GM12892 (cell line): ENCODE measurements around the gene RGS1.

Experiments
- DNase-seq: peaks from one replicate; pipeline ENCODE4 v3.0.0; 2011; ENCODE audit not compliant: insufficient read length
- FAIRE-seq: peaks from 2 replicates; lab custom pipeline; 2011; peaks lifted over from hg19 to GRCh38; lab: Jason Lieb, UNC
- POLR2A ChIP-seq: IDR thresholded peaks from 2 replicates; pipeline ENCODE4 v1.6.1; 2011; ENCODE audit warnings: low read depth, low read length, control low read depth
- POLR2AphosphoS5 ChIP-seq: IDR thresholded peaks from 2 replicates; pipeline ENCODE4 v1.6.1; 2011; ENCODE audit warnings: low read depth, low read length, control low read depth
- TAF1 ChIP-seq: IDR thresholded peaks from 2 replicates; pipeline ENCODE4 v1.6.1; 2011; ENCODE audit warnings: low read depth, mild to moderate bottlenecking, control low read depth, low read length, borderline replicate concordance

RGS1 gene

GRCh38 chr1:192557841-192558595 lies 17.6 kb upstream of the RGS1 start:
- TF ChIP-seq TAF1 (no peak), POLR2AphosphoS5 (no peak), POLR2A (peak; percentile 33; the same call in 1 of the 2 replicates)
- FAIRE-seq (peak; percentile 90), DNase-seq (no peak)

GRCh38 chr1:192559115-192560006 lies 16.2 kb upstream of the RGS1 start:
- TF ChIP-seq POLR2AphosphoS5 (peak; percentile 50; the same call in 1 of the 2 replicates), POLR2A (0 out of 2 replicates have a peak, but pooled peaks have one; percentile 32), TAF1 (no peak)
- no peak for DNase-seq
- peak; percentile 93 for FAIRE-seq

GRCh38 chr1:192561301-192561700 lies 14.3 kb upstream of the RGS1 start:
- no peak for TF ChIP-seq TAF1
- TF ChIP-seq POLR2AphosphoS5: no peak
- no peak for TF ChIP-seq POLR2A
- FAIRE-seq: no peak
- DNase-seq: no peak

GRCh38 chr1:192563129-192563528 lies 12.4 kb upstream of the RGS1 start:
- no peak for TF ChIP-seq POLR2A
- no peak for TF ChIP-seq TAF1
- no peak for TF ChIP-seq POLR2AphosphoS5
- DNase-seq: no peak
- no peak for FAIRE-seq

GRCh38 chr1:192564099-192564498 lies 11.5 kb upstream of the RGS1 start:
- TF ChIP-seq TAF1 (no peak), POLR2A (no peak), POLR2AphosphoS5 (no peak)
- FAIRE-seq: no peak
- DNase-seq: no peak

- FAIRE-seq: peak; percentile 53
- DNase-seq: no peak
Observed at GRCh38 chr1:192565946-192566345, 9.6 kb upstream of the RGS1 start.

GRCh38 chr1:192566657-192567056 lies 8.9 kb upstream of the RGS1 start:
- DNase-seq (no peak), FAIRE-seq (no peak)
- no peak for TF ChIP-seq TAF1

More at GRCh38 chr1:192565946-192566345, 9.6 kb upstream of the RGS1 start:
- TF ChIP-seq POLR2A (no peak), POLR2AphosphoS5 (no peak), TAF1 (no peak)

GRCh38 chr1:192568063-192568462 lies 7.5 kb upstream of the RGS1 start:
- DNase-seq (no peak), FAIRE-seq (no peak)
- TF ChIP-seq POLR2AphosphoS5 (no peak), TAF1 (no peak), POLR2A (no peak)

- TF ChIP-seq POLR2AphosphoS5 (no peak), POLR2A (no peak), TAF1 (no peak)
- DNase-seq (no peak), FAIRE-seq (no peak)
Observed at GRCh38 chr1:192571668-192572067, 3.9 kb upstream of the RGS1 start.

GRCh38 chr1:192573499-192573898 lies 2.1 kb upstream of the RGS1 start:
- TF ChIP-seq POLR2A: no peak
- TF ChIP-seq TAF1: no peak
- no peak for TF ChIP-seq POLR2AphosphoS5
- DNase-seq (no peak), FAIRE-seq (no peak)

- TF ChIP-seq POLR2AphosphoS5: no peak
- no peak for FAIRE-seq
- no peak for DNase-seq
Observed at GRCh38 chr1:192574073-192574472, 1.5 kb upstream of the RGS1 start.
